GM21526 (cell line): ENCODE measurements around the gene CXorf38.

Source experiments
- ATAC-seq: cut with Tn5 transposase; IDR thresholded peaks from one replicate; pipeline ENCODE4 v1.9.1; 2021; ENCODE audit warnings: moderate library complexity; ENCODE audit not compliant: unreplicated experiment, low FRiP score

Gene CXorf38

GRCh38 chrX:40647307-40648197, at the start of gene CXorf38:
TSS of gene CXorf38 (minus strand) at chrX:40647561. CDS start at chrX:40647520, 41 bp downstream.
- peak; percentile 75 for ATAC-seq

GRCh38 chrX:40694802-40695201, 47.4 kb upstream of the CXorf38 start:
- no peak for ATAC-seq

- ATAC-seq = no peak
These were observed 41.6 kb upstream of the CXorf38 start for GRCh38 chrX:40688929-40689328.

- no peak for ATAC-seq
These were observed 39.8 kb upstream of the CXorf38 start for GRCh38 chrX:40687169-40687568.

- no peak for ATAC-seq
These were observed 38.1 kb upstream of the CXorf38 start for GRCh38 chrX:40685362-40685918.

GRCh38 chrX:40684092-40684491, 36.7 kb upstream of the CXorf38 start:
- no peak for ATAC-seq

- ATAC-seq = no peak
These were observed 35.9 kb upstream of the CXorf38 start for GRCh38 chrX:40683245-40683644.

GRCh38 chrX:40671126-40671525, 23.8 kb upstream of the CXorf38 start:
- ATAC-seq = no peak

- no peak for ATAC-seq
These were observed 16.7 kb upstream of the CXorf38 start for GRCh38 chrX:40663880-40664630.

- ATAC-seq = no peak
These were observed 15.8 kb upstream of the CXorf38 start for GRCh38 chrX:40663078-40663740.

- no peak for ATAC-seq
These were observed 14.1 kb upstream of the CXorf38 start for GRCh38 chrX:40661489-40661888.

GRCh38 chrX:40660381-40660780, 13.0 kb upstream of the CXorf38 start:
- ATAC-seq = no peak

GRCh38 chrX:40653535-40653934, 6.2 kb upstream of the CXorf38 start:
- ATAC-seq = no peak

GRCh38 chrX:40652664-40653063, 5.3 kb upstream of the CXorf38 start:
- no peak for ATAC-seq

- no peak for ATAC-seq
These were observed 4.4 kb upstream of the CXorf38 start for GRCh38 chrX:40651620-40652223.

- peak; percentile 30 for ATAC-seq
These were observed 663 bp downstream of the CXorf38 start for GRCh38 chrX:40646489-40647306.

GRCh38 chrX:40644821-40645358, 2.5 kb downstream of the CXorf38 start:
- ATAC-seq = no peak

- ATAC-seq = no peak
These were observed 3.2 kb downstream of the CXorf38 start for GRCh38 chrX:40644176-40644575.

GRCh38 chrX:40637687-40638086, 9.7 kb downstream of the CXorf38 start:
- ATAC-seq = no peak
